GM23338 (cell line): Measurements from ENCODE around the gene KIAA0753. TPM values are rescaled to one million over a fixed set of nuclear protein-coding genes. Genes with fewer than 3 reads are reported as not detected.

Experiments
- ATAC-seq: fragments of 200-7000 bp; cut with Tn5 transposase; 3 replicates; pipeline ENCODE4 v1.9.1; 2020
- DNase-seq: peaks from one replicate; pipeline ENCODE4 v3.0.0-alpha.2; 2015; ENCODE audit warnings: low spot score
- H2AFZ ChIP-seq: fragments of 200-600 bp; sonication (generic); 2 replicates; pipeline ENCODE4 v1.8.0; 2016; ENCODE audit warnings: antibody characterized with exemption, mild to moderate bottlenecking, moderate library complexity
- H3F3A ChIP-seq: fragments of 200-600 bp; sonication (generic); replicated peaks from 2 replicates; pipeline ENCODE4 v1.8.0; 2017; ENCODE audit warnings: antibody characterized with exemption, mixed run types, low read depth
- H3K27ac ChIP-seq: fragments of 200-600 bp; sonication (generic); 2 replicates; pipeline ENCODE4 v1.6.1; 2016; ENCODE audit warnings: low read depth
- H3K27me3 ChIP-seq: fragments of 200-600 bp; sonication (generic); 2 replicates; pipeline ENCODE4 v1.8.0; 2016; ENCODE audit warnings: mild to moderate bottlenecking, mixed run types, moderate library complexity; ENCODE audit not compliant: insufficient read depth
- H3K36me3 ChIP-seq: fragments of 200-600 bp; sonication (generic); 2 replicates; pipeline ENCODE4 v1.8.0; 2016; ENCODE audit warnings: mild to moderate bottlenecking; ENCODE audit not compliant: insufficient read depth
- H3K4me1 ChIP-seq: fragments of 200-600 bp; sonication (generic); 2 replicates; pipeline ENCODE4 v1.8.0; 2016; ENCODE audit warnings: mild to moderate bottlenecking, moderate library complexity; ENCODE audit not compliant: insufficient read depth
- H3K4me2 ChIP-seq: fragments of 200-600 bp; sonication (generic); 2 replicates; pipeline ENCODE4 v1.7.1; 2017; ENCODE audit warnings: mixed run types
- H3K4me3 ChIP-seq: fragments of 200-600 bp; sonication (generic); 2 replicates; pipeline ENCODE4 v1.6.1; 2016; ENCODE audit warnings: mixed run types
- H3K79me2 ChIP-seq: fragments of 200-600 bp; sonication (generic); replicated peaks from 2 replicates; pipeline ENCODE4 v1.8.0; 2017; ENCODE audit warnings: mild to moderate bottlenecking; ENCODE audit not compliant: insufficient read depth
- H3K9me2 ChIP-seq: fragments of 200-600 bp; sonication (generic); 2 replicates; pipeline ENCODE4 v1.8.0; 2017; ENCODE audit not compliant: insufficient read depth
- H4K20me1 ChIP-seq: fragments of 200-600 bp; sonication (generic); replicated peaks from 2 replicates; pipeline ENCODE4 v1.8.0; 2017; ENCODE audit warnings: mild to moderate bottlenecking; ENCODE audit not compliant: insufficient read depth
- H3K27ac Mint-ChIP-seq: 2 replicates; pipeline ENCODE4 v1.8.0; 2020; ENCODE audit warnings: inconsistent platforms, mild to moderate bottlenecking, moderate library complexity, mixed read lengths
- H3K27me3 Mint-ChIP-seq: 3 replicates; pipeline ENCODE4 v1.8.0; 2022; ENCODE audit warnings: low read depth, mild to moderate bottlenecking, moderate library complexity, mixed read lengths, inconsistent platforms; ENCODE audit not compliant: insufficient read depth, poor library complexity
- H3K36me3 Mint-ChIP-seq: 3 replicates; pipeline ENCODE4 v1.8.0; 2021; ENCODE audit warnings: low read depth, mild to moderate bottlenecking, inconsistent platforms, moderate library complexity, mixed read lengths
- H3K4me1 Mint-ChIP-seq: 3 replicates; pipeline ENCODE4 v1.8.0; 2020; ENCODE audit warnings: mild to moderate bottlenecking, inconsistent platforms, mixed read lengths
- H3K4me3 Mint-ChIP-seq: 3 replicates; pipeline ENCODE4 v1.8.0; 2021; ENCODE audit warnings: moderate library complexity, mild to moderate bottlenecking, inconsistent platforms, mixed read lengths
- H3K9me3 Mint-ChIP-seq: 3 replicates; pipeline ENCODE4 v1.8.0; 2020; ENCODE audit warnings: moderate library complexity, mild to moderate bottlenecking, inconsistent platforms, mixed read lengths
- CREB1 ChIP-seq: fragments of 250-450 bp; sonication (Bioruptor Pico); IDR thresholded peaks from 2 replicates; pipeline ENCODE4 v1.5.0; 2020; ENCODE audit warnings: low read depth, mild to moderate bottlenecking, moderate library complexity
- CTCF ChIP-seq, 2 experiments: fragments of 200-600 bp in 1 of 2; sonication (generic) in 1 of 2; conservative IDR thresholded peaks; 2 replicates each; pipeline versions ENCODE4 v1.5.1 to v1.6.1; 2016 to 2017; ENCODE audit warnings: antibody characterized with exemption in 2 of 2, low read depth in 2 of 2, mild to moderate bottlenecking in 2 of 2, moderate library complexity in 1 of 2
- ETS1 ChIP-seq: IDR thresholded peaks from 2 replicates; pipeline ENCODE4 v1.6.1; 2016; ENCODE audit warnings: antibody characterized with exemption
- EZH2 ChIP-seq: fragments of 200-600 bp; sonication (generic); IDR thresholded peaks from one replicate; pipeline ENCODE4 v1.8.0; 2017; ENCODE audit warnings: antibody characterized with exemption, mild to moderate bottlenecking, low read depth; ENCODE audit not compliant: unreplicated experiment
- EZH2phosphoT487 ChIP-seq: fragments of 200-600 bp; sonication (generic); IDR thresholded peaks from one replicate; pipeline ENCODE4 v1.8.1; 2018; ENCODE audit warnings: antibody characterized with exemption; ENCODE audit not compliant: unreplicated experiment
- JUNB ChIP-seq: IDR thresholded peaks from one replicate; pipeline ENCODE4 v1.6.1; 2016; ENCODE audit warnings: antibody characterized with exemption; ENCODE audit not compliant: unreplicated experiment
- NANOG ChIP-seq: IDR thresholded peaks from 2 replicates; pipeline ENCODE4 v1.6.1; 2016; ENCODE audit warnings: antibody characterized with exemption, borderline replicate concordance
- POLR2AphosphoS5 ChIP-seq: IDR thresholded peaks from 2 replicates; pipeline ENCODE4 v1.6.1; 2016; ENCODE audit warnings: antibody characterized with exemption, low read depth
- REST ChIP-seq: IDR thresholded peaks from one replicate; pipeline ENCODE4 v1.6.1; 2018; ENCODE audit warnings: antibody characterized with exemption; ENCODE audit not compliant: unreplicated experiment
- STAT1 ChIP-seq: IDR thresholded peaks from one replicate; pipeline ENCODE4 v1.6.1; 2016; ENCODE audit warnings: antibody characterized with exemption; ENCODE audit not compliant: unreplicated experiment
- ZNF114 ChIP-seq: fragments of 250-450 bp; sonication (Bioruptor Pico); IDR thresholded peaks from 2 replicates; pipeline ENCODE4 v1.5.0; 2020; ENCODE audit warnings: mild to moderate bottlenecking, moderate library complexity
- ZNF331 ChIP-seq: fragments of 250-450 bp; sonication (Bioruptor Pico); IDR thresholded peaks from 2 replicates; pipeline ENCODE4 v1.5.0; 2020; ENCODE audit warnings: low read depth, mild to moderate bottlenecking, moderate library complexity
- ZNF462 ChIP-seq: fragments of 250-450 bp; sonication (Bioruptor Pico); IDR thresholded peaks from 2 replicates; pipeline ENCODE4 v1.5.0; 2020; ENCODE audit warnings: mild to moderate bottlenecking, moderate library complexity
- polyA plus RNA-seq: library from polyadenylated mRNA; unstranded; fragments of >200 nt; fragmentation: Nextera tagmentation; extraction: Ambion mirVana; gene quantifications from 2 replicates; pipeline ENCODE4 v1.2.1, GENCODE V29; 2016
- total RNA-seq: library from RNA; depleted of rRNA; stranded (reverse); fragments of >200 nt; shearing (Covaris generic); gene quantifications from 2 replicates; pipeline ENCODE4 v1.2.3, GENCODE V29; 2014

The KIAA0753 gene
- total and polyA plus RNA-seq, 2 experiments from 2014 or later, result 6.0 to 27.8 TPM

- Mint-ChIP-seq H3K4me3 (no peak overlapping the region), H3K4me1 (no peaks in the 10 kb centered on the region), H3K36me3 (peaks cover 45% of the 10 kb centered on the region), H3K9me3 (no peaks in the 10 kb centered on the region), H3K27me3 (peaks cover 4% of the 10 kb centered on the region), H3K27ac (no peak overlapping the region)
- Histone ChIP-seq H2AFZ (no peak overlapping the region), H3F3A (no peaks in the 10 kb centered on the region), H4K20me1 (no peaks in the 10 kb centered on the region), H3K79me2 (no peaks in the 10 kb centered on the region), H3K27ac (no peak overlapping the region), H3K4me1 (no peaks in the 10 kb centered on the region), H3K36me3 (peaks cover 28% of the 10 kb centered on the region), H3K27me3 (no peaks in the 10 kb centered on the region), H3K9me2 (no peaks in the 10 kb centered on the region), H3K4me3 (no peak overlapping the region), H3K4me2 (no peak overlapping the region)
- ATAC-seq (no peak), DNase-seq (no peak)
- TF ChIP-seq ZNF331 (CRISPR knock-in tag), result no peak
- no peak for TF ChIP-seq CREB1 (CRISPR knock-in tag)
- TF ChIP-seq STAT1, result no peak
- no peak for TF ChIP-seq POLR2AphosphoS5
- no peak for TF ChIP-seq CTCF (conservative IDR thresholded peaks at IDR 0.05; ENCODE audit: low read depth in 2 of 2)
- TF ChIP-seq ETS1, result no peak
- TF ChIP-seq NANOG, result no peak
- TF ChIP-seq ZNF462 (CRISPR knock-in tag), result no peak
- no peak for TF ChIP-seq EZH2
- TF ChIP-seq EZH2phosphoT487, result no peak
- no peak for TF ChIP-seq ZNF114 (CRISPR knock-in tag)
- TF ChIP-seq REST, result no peak
- no peak for TF ChIP-seq JUNB
These were observed 42.8 kb downstream of the KIAA0753 start for GRCh38 chr17:6597727-6598126.
